SK-N-SH (cell line): ENCODE measurements around the gene DNHD1. TPM values are rescaled to one million over a fixed set of nuclear protein-coding genes. Genes with fewer than 3 reads are reported as not detected.

ENCODE experiments used
- CTCF ChIA-PET: fragments of 300-600, 350-600 bp; formaldehyde crosslinking; extraction: SDS; loops from one replicate; lab custom pipeline; 2021; lab: Yijun Ruan, JAX
- POLR2A ChIA-PET: fragments of 350-600 bp; sonication (Branson Sonifier 250); formaldehyde crosslinking; extraction: SDS; loops from one replicate; lab custom pipeline; 2020; ENCODE audit warnings: antibody characterized with exemption, inconsistent platforms; lab: Yijun Ruan, JAX
- DNase-seq: peaks from one replicate; pipeline ENCODE4 v3.0.0; 2012
- H2AFZ ChIP-seq: fragments of 200-600 bp; sonication (generic); 2 replicates; pipeline ENCODE4 v1.8.1; 2016; ENCODE audit warnings: antibody characterized with exemption, mild to moderate bottlenecking, low read depth
- H3F3A ChIP-seq: fragments of 200-600 bp; sonication (generic); replicated peaks from 2 replicates; pipeline ENCODE3; 2016; ENCODE audit warnings: antibody characterized with exemption, mild to moderate bottlenecking; ENCODE audit not compliant: insufficient read depth
- H3K27ac ChIP-seq, 2 experiments: fragments of 200-500 bp in 1 of 2; fragments of 200-600 bp in 1 of 2; sonication (Bioruptor generic) in 1 of 2; sonication (generic), shearing (Covaris generic) in 1 of 2; 2 replicates each; pipeline versions ENCODE4 v1.5.1 to v1.6.1; 2014 to 2016; ENCODE audit warnings: low read depth in 2 of 2, inconsistent platforms in 1 of 2, low read length in 1 of 2, mild to moderate bottlenecking in 1 of 2, mixed read lengths in 1 of 2
- H3K27me3 ChIP-seq: fragments of 200-600 bp; sonication (generic), shearing (Covaris generic); 2 replicates; pipeline ENCODE4 v1.6.1; 2016; ENCODE audit warnings: mixed run types; ENCODE audit not compliant: insufficient read depth
- H3K36me3 ChIP-seq, 2 experiments: fragments of 200-500 bp in 1 of 2; fragments of 200-600 bp in 1 of 2; sonication (Bioruptor generic) in 1 of 2; sonication (generic) in 1 of 2; replicated peaks in 1 of 2; 2 replicates each; pipeline versions ENCODE3 to v1.5.1; 2014 to 2016; ENCODE audit warnings: low read length in 1 of 2, mild to moderate bottlenecking in 1 of 2; ENCODE audit not compliant: insufficient read depth in 2 of 2, control insufficient read depth in 1 of 2
- H3K4me1 ChIP-seq, 2 experiments: fragments of 200-500 bp in 1 of 2; fragments of 200-600 bp in 1 of 2; sonication (Bioruptor generic) in 1 of 2; sonication (generic), shearing (Covaris generic) in 1 of 2; 2 replicates each; pipeline versions ENCODE4 v1.5.1 to v1.6.1; 2014 to 2016; ENCODE audit warnings: low read depth in 1 of 2, low read length in 1 of 2, mixed run types in 1 of 2; ENCODE audit not compliant: insufficient read depth in 2 of 2, control insufficient read depth in 1 of 2
- H3K4me2 ChIP-seq: fragments of 200-600 bp; sonication (generic), shearing (Covaris generic); 2 replicates; pipeline ENCODE4 v1.6.1; 2017; ENCODE audit warnings: mixed run types
- H3K4me3 ChIP-seq, 2 experiments: fragments of 200-500 bp in 1 of 2; fragments of 200-600 bp in 1 of 2; sonication (Bioruptor generic) in 1 of 2; sonication (generic), shearing (Covaris generic) in 1 of 2; 2 replicates each; pipeline versions ENCODE4 v1.5.1 to v1.8.1; 2014 to 2016; ENCODE audit warnings: low read depth in 2 of 2, inconsistent platforms in 1 of 2, low read length in 1 of 2, mild to moderate bottlenecking in 1 of 2, mixed read lengths in 1 of 2, moderate library complexity in 1 of 2
- H3K79me2 ChIP-seq: fragments of 200-600 bp; sonication (generic); 2 replicates; pipeline ENCODE4 v1.8.1; 2017; ENCODE audit warnings: mild to moderate bottlenecking; ENCODE audit not compliant: insufficient read depth
- H3K9ac ChIP-seq: fragments of 200-600 bp; sonication (generic); 2 replicates; pipeline ENCODE4 v1.6.1; 2017; ENCODE audit warnings: mixed run types
- H3K9me2 ChIP-seq: fragments of 200-600 bp; sonication (generic); 2 replicates; pipeline ENCODE4 v1.6.1; 2017; ENCODE audit warnings: mixed run types
- H3K9me3 ChIP-seq: fragments of 200-600 bp; sonication (generic); 2 replicates; pipeline ENCODE4 v1.6.1; 2017; ENCODE audit warnings: mixed run types, mild to moderate bottlenecking, moderate library complexity
- H4K20me1 ChIP-seq: fragments of 200-600 bp; sonication (generic); 2 replicates; pipeline ENCODE4 v1.6.1; 2017; ENCODE audit warnings: mild to moderate bottlenecking, mixed run types; ENCODE audit not compliant: insufficient read depth
- ELF1 ChIP-seq: IDR thresholded peaks from 2 replicates; pipeline ENCODE4 v1.4.0; 2012
- EZH2phosphoT487 ChIP-seq: fragments of 200-600 bp; sonication (generic); IDR thresholded peaks from 2 replicates; pipeline ENCODE4 v1.6.1; 2017; ENCODE audit warnings: low read depth, mixed run types, mild to moderate bottlenecking, antibody characterized with exemption, moderate library complexity, borderline replicate concordance
- FOSL2 ChIP-seq: IDR thresholded peaks from 2 replicates; pipeline ENCODE4 v1.4.0; 2012; ENCODE audit warnings: low read depth, mild to moderate bottlenecking, moderate library complexity, borderline replicate concordance
- FOXJ3 ChIP-seq: sonication (generic); formaldehyde crosslinking; IDR thresholded peaks from 2 replicates; pipeline ENCODE4 v1.5.1; 2020; ENCODE audit warnings: mild to moderate bottlenecking, missing genetic modification reagents
- FOXM1 ChIP-seq: IDR thresholded peaks from 2 replicates; pipeline ENCODE4 v1.4.0; 2012; ENCODE audit warnings: low read depth, mild to moderate bottlenecking
- GABPA ChIP-seq: IDR thresholded peaks from 2 replicates; pipeline ENCODE4 v1.4.0; 2012; ENCODE audit warnings: low read depth, mild to moderate bottlenecking
- JUND ChIP-seq: IDR thresholded peaks from 2 replicates; pipeline ENCODE4 v1.4.0; 2012
- MEF2A ChIP-seq: IDR thresholded peaks from 2 replicates; pipeline ENCODE4 v1.4.0; 2012; ENCODE audit warnings: low read depth, borderline replicate concordance
- NRF1 ChIP-seq: IDR thresholded peaks from 2 replicates; pipeline ENCODE4 v1.6.1; 2012; ENCODE audit warnings: low read depth, mild to moderate bottlenecking, low read length
- POLR2AphosphoS5 ChIP-seq: IDR thresholded peaks from 2 replicates; pipeline ENCODE4 v1.6.1; 2012; ENCODE audit warnings: low read depth, low read length
- RAD21 ChIP-seq: IDR thresholded peaks from 2 replicates; pipeline ENCODE4 v1.6.1; 2012; ENCODE audit warnings: mild to moderate bottlenecking, low read length
- RCOR1 ChIP-seq: fragments of 150-350 bp; IDR thresholded peaks from 2 replicates; pipeline ENCODE4 v1.6.1; 2017; ENCODE audit warnings: antibody characterized with exemption, low read length
- RFX5 ChIP-seq: IDR thresholded peaks from 2 replicates; pipeline ENCODE4 v1.6.1; 2012; ENCODE audit warnings: mild to moderate bottlenecking, improper control_type of control experiment, low read length
- RXRA ChIP-seq: IDR thresholded peaks from 2 replicates; pipeline ENCODE4 v1.4.0; 2012; ENCODE audit warnings: low read depth, mild to moderate bottlenecking, borderline replicate concordance
- TCF12 ChIP-seq: IDR thresholded peaks from 2 replicates; pipeline ENCODE4 v1.4.0; 2012
- TEAD4 ChIP-seq: IDR thresholded peaks from 2 replicates; pipeline ENCODE4 v1.4.0; 2012; ENCODE audit warnings: mild to moderate bottlenecking, borderline replicate concordance; ENCODE audit not compliant: insufficient read depth
- WGBS: methylation state at CpG from one replicate; pipeline ENCODE4 v1.1.6; 2017; ENCODE audit warnings: low lambda C conversion rate; 5-methylcytosine and 5-hydroxymethylcytosine counted together
- polyA plus RNA-seq, 3 experiments: library from polyadenylated mRNA; depleted of rRNA; stranded (reverse); fragments of >200 nt; gene quantifications; 2 replicates each; pipeline ENCODE4 v1.2.3, GENCODE V29; 2012
- TF ChIP-seq, protein P1 (sequence below): IDR thresholded peaks from 2 replicates; pipeline ENCODE4 v1.6.1; 2012; ENCODE audit warnings: mild to moderate bottlenecking, low read depth, low read length, moderate library complexity
- TF ChIP-seq, protein P2 (sequence below): fragments of 150-350 bp; IDR thresholded peaks from 2 replicates; pipeline ENCODE4 v1.6.1; 2016; ENCODE audit warnings: mild to moderate bottlenecking, low read depth, low read length
- TF ChIP-seq, protein P3 (sequence below): fragments of 200-600 bp; sonication (generic); IDR thresholded peaks from 2 replicates; pipeline ENCODE4 v1.6.1; 2017; ENCODE audit warnings: antibody characterized with exemption, mild to moderate bottlenecking, moderate library complexity
- TF ChIP-seq, protein P4 (sequence below): IDR thresholded peaks from 2 replicates; pipeline ENCODE4; 2012

DNHD1 gene
- polyA plus RNA-seq, 1 of the 3 experiments (the other 2 are of a cell fraction): 5.3 TPM

DNA sequence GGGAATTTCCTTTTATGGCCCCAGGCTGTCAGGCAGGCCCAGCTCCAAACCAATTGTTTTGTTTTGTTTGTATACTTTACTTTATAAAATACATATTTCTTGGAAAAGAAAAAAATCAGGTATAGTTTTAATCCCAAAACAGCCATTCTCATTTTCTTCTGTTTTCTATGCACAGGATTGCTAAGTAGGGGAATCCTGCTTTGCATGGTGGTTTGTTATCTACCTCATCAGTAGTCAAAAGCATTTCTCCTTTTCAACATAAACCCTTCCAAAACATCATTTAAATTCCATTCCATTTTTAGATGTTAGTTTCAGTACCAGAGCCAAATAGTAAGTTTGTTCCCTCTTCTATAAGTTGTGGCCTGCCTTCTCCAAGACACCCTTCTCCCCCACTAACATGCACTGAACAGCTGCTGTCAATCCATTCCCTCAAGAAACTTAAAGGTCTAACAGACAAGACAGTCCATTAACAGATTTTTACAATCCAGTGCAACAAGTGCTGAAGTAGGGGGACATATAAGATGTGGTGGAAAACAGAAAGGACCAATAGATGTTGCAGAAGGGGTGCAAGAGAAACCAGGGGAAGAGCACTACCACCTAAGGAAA, 110.2 kb downstream of the DNHD1 start:
- Histone ChIP-seq H3K9ac (peak overlapping the region; percentile 6; the same call in 1 of the 2 replicates), H2AFZ (no peak overlapping the region), H3K36me3 (peaks cover 34 to 40% of the 10 kb centered on the region in 2 experiments), H3K27ac (peak overlapping the region; percentile 91 to 94), H3K4me3 (peak overlapping the region in 1 of 2 experiments; percentile 41; a peak in 2 of 4 replicates), H3K9me3 (no peaks in the 10 kb centered on the region), H3K4me1 (peaks cover 26 to 47% of the 10 kb centered on the region in 2 experiments), H3F3A (peaks cover 45% of the 10 kb centered on the region), H3K27me3 (no peaks in the 10 kb centered on the region), H3K4me2 (peak overlapping the region; percentile 86), H4K20me1 (no peaks in the 10 kb centered on the region; the same call in 1 of the 2 replicates), H3K9me2 (no peaks in the 10 kb centered on the region), H3K79me2 (peaks cover 93% of the 10 kb centered on the region)
- TF ChIP-seq TEAD4: 0 out of 2 replicates have a peak, but pooled peaks have one; percentile 4
- no peak for TF ChIP-seq RCOR1
- TF ChIP-seq JUND: no peak
- no peak for TF ChIP-seq RFX5
- no peak for TF ChIP-seq ELF1
- TF ChIP-seq NRF1: no peak
- TF ChIP-seq TCF12: no peak
- TF ChIP-seq, protein P1, sequence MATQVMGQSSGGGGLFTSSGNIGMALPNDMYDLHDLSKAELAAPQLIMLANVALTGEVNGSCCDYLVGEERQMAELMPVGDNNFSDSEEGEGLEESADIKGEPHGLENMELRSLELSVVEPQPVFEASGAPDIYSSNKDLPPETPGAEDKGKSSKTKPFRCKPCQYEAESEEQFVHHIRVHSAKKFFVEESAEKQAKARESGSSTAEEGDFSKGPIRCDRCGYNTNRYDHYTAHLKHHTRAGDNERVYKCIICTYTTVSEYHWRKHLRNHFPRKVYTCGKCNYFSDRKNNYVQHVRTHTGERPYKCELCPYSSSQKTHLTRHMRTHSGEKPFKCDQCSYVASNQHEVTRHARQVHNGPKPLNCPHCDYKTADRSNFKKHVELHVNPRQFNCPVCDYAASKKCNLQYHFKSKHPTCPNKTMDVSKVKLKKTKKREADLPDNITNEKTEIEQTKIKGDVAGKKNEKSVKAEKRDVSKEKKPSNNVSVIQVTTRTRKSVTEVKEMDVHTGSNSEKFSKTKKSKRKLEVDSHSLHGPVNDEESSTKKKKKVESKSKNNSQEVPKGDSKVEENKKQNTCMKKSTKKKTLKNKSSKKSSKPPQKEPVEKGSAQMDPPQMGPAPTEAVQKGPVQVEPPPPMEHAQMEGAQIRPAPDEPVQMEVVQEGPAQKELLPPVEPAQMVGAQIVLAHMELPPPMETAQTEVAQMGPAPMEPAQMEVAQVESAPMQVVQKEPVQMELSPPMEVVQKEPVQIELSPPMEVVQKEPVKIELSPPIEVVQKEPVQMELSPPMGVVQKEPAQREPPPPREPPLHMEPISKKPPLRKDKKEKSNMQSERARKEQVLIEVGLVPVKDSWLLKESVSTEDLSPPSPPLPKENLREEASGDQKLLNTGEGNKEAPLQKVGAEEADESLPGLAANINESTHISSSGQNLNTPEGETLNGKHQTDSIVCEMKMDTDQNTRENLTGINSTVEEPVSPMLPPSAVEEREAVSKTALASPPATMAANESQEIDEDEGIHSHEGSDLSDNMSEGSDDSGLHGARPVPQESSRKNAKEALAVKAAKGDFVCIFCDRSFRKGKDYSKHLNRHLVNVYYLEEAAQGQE: no peak
- CTCF ChIA-PET: interaction anchor here (0.9 to 2.4 kb wide), 4 partner anchors 11 to 76 kb away, joined by 3 to 9 read pairs (median 4); partner anchors contain the start of gene MRPL17
- DNase-seq: no peak
- POLR2A ChIA-PET: interaction anchor here (0.9 to 1.7 kb wide), 3 partner anchors 40 to 188 kb away, joined by 3 to 6 read pairs (median 4); partner anchors contain the start of genes APBB1 and MRPL17

DNA sequence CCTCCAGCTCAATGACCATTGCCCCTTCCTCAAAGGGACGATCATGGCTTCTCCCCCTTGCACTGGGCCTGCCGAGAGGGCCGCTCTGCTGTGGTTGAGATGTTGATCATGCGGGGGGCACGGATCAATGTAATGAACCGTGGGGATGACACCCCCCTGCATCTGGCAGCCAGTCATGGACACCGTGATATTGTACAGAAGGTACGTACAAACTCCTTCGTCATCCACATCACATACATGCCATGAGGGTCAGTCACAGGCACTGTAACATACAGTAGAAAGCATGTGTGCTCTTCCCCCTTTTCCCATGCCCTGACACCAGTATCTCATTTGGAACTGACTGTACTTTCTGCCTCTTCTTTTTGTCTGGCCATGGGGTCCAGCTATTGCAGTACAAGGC, 110.9 kb downstream of the DNHD1 start:
- Histone ChIP-seq H3K9me3 (no peaks in the 10 kb centered on the region), H3K4me1 (peaks cover 26 to 49% of the 10 kb centered on the region in 2 experiments), H3K9ac (no peak overlapping the region), H2AFZ (no peak overlapping the region), H3K4me2 (peak overlapping the region; percentile 86), H3K36me3 (peaks cover 34 to 40% of the 10 kb centered on the region in 2 experiments), H3K79me2 (peaks cover 86% of the 10 kb centered on the region), H4K20me1 (no peaks in the 10 kb centered on the region; the same call in 1 of the 2 replicates), H3K27ac (peak overlapping the region; percentile 91 to 94), H3K9me2 (no peaks in the 10 kb centered on the region), H3K27me3 (no peaks in the 10 kb centered on the region), H3F3A (peaks cover 52% of the 10 kb centered on the region), H3K4me3 (no peak overlapping the region)
- POLR2A ChIA-PET: interaction anchor here (0.6 to 1.1 kb wide), 2 partner anchors 11 to 44 kb away, joined by 3 to 4 read pairs; no protein-coding TSS in a partner anchor
- WGBS: 89% methylated on average over 9 of the region's 9 CpGs
- CTCF ChIA-PET: interaction anchor here (0.9 to 2.4 kb wide), 3 partner anchors 11 to 77 kb away, joined by 3 to 9 read pairs (median 6); partner anchors contain the start of genes MRPL17 and TPP1
- DNase-seq: no peak
- TF ChIP-seq FOXM1: no peak
- TF ChIP-seq FOXJ3 (CRISPR knock-in tag): no peak
- TF ChIP-seq FOSL2: no peak
- TF ChIP-seq, protein P2, sequence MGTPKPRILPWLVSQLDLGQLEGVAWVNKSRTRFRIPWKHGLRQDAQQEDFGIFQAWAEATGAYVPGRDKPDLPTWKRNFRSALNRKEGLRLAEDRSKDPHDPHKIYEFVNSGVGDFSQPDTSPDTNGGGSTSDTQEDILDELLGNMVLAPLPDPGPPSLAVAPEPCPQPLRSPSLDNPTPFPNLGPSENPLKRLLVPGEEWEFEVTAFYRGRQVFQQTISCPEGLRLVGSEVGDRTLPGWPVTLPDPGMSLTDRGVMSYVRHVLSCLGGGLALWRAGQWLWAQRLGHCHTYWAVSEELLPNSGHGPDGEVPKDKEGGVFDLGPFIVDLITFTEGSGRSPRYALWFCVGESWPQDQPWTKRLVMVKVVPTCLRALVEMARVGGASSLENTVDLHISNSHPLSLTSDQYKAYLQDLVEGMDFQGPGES: no peak
- TF ChIP-seq, protein P3, sequence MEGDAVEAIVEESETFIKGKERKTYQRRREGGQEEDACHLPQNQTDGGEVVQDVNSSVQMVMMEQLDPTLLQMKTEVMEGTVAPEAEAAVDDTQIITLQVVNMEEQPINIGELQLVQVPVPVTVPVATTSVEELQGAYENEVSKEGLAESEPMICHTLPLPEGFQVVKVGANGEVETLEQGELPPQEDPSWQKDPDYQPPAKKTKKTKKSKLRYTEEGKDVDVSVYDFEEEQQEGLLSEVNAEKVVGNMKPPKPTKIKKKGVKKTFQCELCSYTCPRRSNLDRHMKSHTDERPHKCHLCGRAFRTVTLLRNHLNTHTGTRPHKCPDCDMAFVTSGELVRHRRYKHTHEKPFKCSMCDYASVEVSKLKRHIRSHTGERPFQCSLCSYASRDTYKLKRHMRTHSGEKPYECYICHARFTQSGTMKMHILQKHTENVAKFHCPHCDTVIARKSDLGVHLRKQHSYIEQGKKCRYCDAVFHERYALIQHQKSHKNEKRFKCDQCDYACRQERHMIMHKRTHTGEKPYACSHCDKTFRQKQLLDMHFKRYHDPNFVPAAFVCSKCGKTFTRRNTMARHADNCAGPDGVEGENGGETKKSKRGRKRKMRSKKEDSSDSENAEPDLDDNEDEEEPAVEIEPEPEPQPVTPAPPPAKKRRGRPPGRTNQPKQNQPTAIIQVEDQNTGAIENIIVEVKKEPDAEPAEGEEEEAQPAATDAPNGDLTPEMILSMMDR: no peak
- no peak for TF ChIP-seq POLR2AphosphoS5
- TF ChIP-seq EZH2phosphoT487: no peak
- TF ChIP-seq MEF2A: no peak
- no peak for TF ChIP-seq RFX5
- TF ChIP-seq, protein P4, sequence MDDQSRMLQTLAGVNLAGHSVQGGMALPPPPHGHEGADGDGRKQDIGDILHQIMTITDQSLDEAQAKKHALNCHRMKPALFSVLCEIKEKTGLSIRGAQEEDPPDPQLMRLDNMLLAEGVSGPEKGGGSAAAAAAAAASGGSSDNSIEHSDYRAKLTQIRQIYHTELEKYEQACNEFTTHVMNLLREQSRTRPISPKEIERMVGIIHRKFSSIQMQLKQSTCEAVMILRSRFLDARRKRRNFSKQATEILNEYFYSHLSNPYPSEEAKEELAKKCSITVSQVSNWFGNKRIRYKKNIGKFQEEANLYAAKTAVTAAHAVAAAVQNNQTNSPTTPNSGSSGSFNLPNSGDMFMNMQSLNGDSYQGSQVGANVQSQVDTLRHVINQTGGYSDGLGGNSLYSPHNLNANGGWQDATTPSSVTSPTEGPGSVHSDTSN: no peak
- no peak for TF ChIP-seq RCOR1
- no peak for TF ChIP-seq RXRA
- no peak for TF ChIP-seq RAD21
- TF ChIP-seq GABPA: no peak
